ENCODE data around the gene NAV1. TPM values are rescaled to one million over a fixed set of nuclear protein-coding genes. Genes with fewer than 3 reads are reported as not detected.
"Not testable (repeated sequence)": the region's sequence is repeated elsewhere in the genome, so short reads cannot be mapped to it uniquely, and the experiment has no call there.

NAV1 gene
- polyA plus RNA-seq, 3 donors: 18.3 to 26.1 (median 20.6) TPM

- not testable (repeated sequence) for DNase-seq
Measured at GRCh38 chr1:201520046-201520575, 18.8 kb upstream of the NAV1 start.

- DNase-seq: no peak
Measured at GRCh38 chr1:201525193-201525778, 13.6 kb upstream of the NAV1 start.

GRCh38 chr1:201527879-201528278 lies 11.0 kb upstream of the NAV1 start:
- no peak for DNase-seq

GRCh38 chr1:201528631-201529252 lies 10.2 kb upstream of the NAV1 start:
- DNase-seq: no peak

- DNase-seq: no peak
Measured at GRCh38 chr1:201530741-201531531, 8.0 kb upstream of the NAV1 start.

- no peak for DNase-seq
Measured at GRCh38 chr1:201531551-201532425, 7.1 kb upstream of the NAV1 start.

- no peak for DNase-seq
Measured at GRCh38 chr1:201533836-201534235, 5.1 kb upstream of the NAV1 start.

- DNase-seq: no peak
Measured at GRCh38 chr1:201535046-201535918, 3.6 kb upstream of the NAV1 start.

- no peak for DNase-seq
Measured at GRCh38 chr1:201535919-201536245, 3.0 kb upstream of the NAV1 start.

- DNase-seq: no peak
Measured at GRCh38 chr1:201536558-201536957, 2.4 kb upstream of the NAV1 start.

- DNase-seq: no peak
Measured at GRCh38 chr1:201537028-201537427, 1.9 kb upstream of the NAV1 start.

- no peak for DNase-seq
Measured at GRCh38 chr1:201537467-201537866, 1.5 kb upstream of the NAV1 start.

- DNase-seq: no peak
Measured at GRCh38 chr1:201537891-201538611, 876 bp upstream of the NAV1 start.

- no peak for DNase-seq
Measured at GRCh38 chr1:201539561-201540431, 869 bp downstream of the NAV1 start.

- no peak for DNase-seq
Measured at GRCh38 chr1:201540846-201541735, 2.2 kb downstream of the NAV1 start.

GRCh38 chr1:201542309-201543035 lies 3.5 kb downstream of the NAV1 start:
- no peak for DNase-seq

GRCh38 chr1:201543871-201544642 lies 5.1 kb downstream of the NAV1 start:
- no peak for DNase-seq
